ENCODE measurements around the gene PEX14. TPM values are rescaled to one million over a fixed set of nuclear protein-coding genes. Genes with fewer than 3 reads are reported as not detected.
A peak's percentile ranks its signal among the peaks of the same experiment; 100 is the strongest.

PEX14 gene
- polyA plus RNA-seq, 3 donors, result 2.2 to 8.8 (median 2.7) TPM

DNA sequence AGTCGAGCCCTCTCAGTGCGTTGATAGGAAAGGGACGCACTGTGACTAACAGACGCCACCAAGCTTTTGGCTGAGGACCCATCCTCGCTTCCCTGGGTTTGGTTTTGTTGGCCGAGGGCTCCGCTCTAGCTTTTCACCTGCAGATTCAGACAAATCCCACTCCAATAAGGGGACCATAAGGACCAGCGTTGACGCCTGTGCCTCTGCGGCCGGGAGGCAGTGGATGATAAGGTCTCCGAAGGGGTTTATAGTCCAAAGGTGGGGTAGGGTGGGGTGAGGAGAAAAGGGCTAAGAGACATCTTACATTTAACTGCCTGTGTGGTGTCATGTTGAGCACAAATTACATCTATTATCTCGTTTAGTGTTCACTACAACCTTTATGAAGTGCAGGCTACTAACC is 760 bp downstream of the PEX14 start:
- Mint-ChIP-seq H3K4me1 (peaks cover 57% of the 10 kb centered on the region), H3K27ac (peak overlapping the region; percentile 74 to 92 (median 84)), H3K36me3 (peaks cover 0 to 2% of the 10 kb centered on the region in 2 donors), H3K27me3 (ENCODE audit: low read depth in 3 of 3) (no peaks in the 10 kb centered on the region), H3K4me3 (peak overlapping the region; percentile 94 to 96), H3K9me3 (no peaks in the 10 kb centered on the region)
- DNase-seq, result no peak
- Histone ChIP-seq H2AFZ (ENCODE audit: insufficient read depth, low read depth, low read length, poor library complexity, severe bottlenecking) (peak overlapping the region; percentile 85), H3K27me3 (ENCODE audit: control insufficient read depth in 2 of 2, insufficient read depth in 2 of 2, low read length in 2 of 2) (no peaks in the 10 kb centered on the region), H3K9me3 (replicated peaks in 1 of 2; ENCODE audit: control insufficient read depth in 1 of 2, insufficient read depth in 1 of 2, low read length in 2 of 2) (no peaks in the 10 kb centered on the region), H3K4me1 (ENCODE audit: control insufficient read depth in 1 of 2, insufficient read depth in 2 of 2, low read length in 2 of 2) (peaks cover 40 to 58% of the 10 kb centered on the region in 2 donors), H3K36me3 (replicated peaks in 1 of 2; ENCODE audit: control insufficient read depth in 1 of 2, insufficient read depth in 2 of 2, low read length in 2 of 2) (peaks cover 0 to 10% of the 10 kb centered on the region in 2 donors), H3K4me3 (replicated peaks in 1 of 3; ENCODE audit: low read depth in 2 of 3, low read length in 3 of 3) (peak overlapping the region; percentile 83 to 93 (median 88)), H3K4me2 (replicated peaks; ENCODE audit: extremely low read depth, low read length, poor library complexity, severe bottlenecking) (peak overlapping the region; percentile 97), H4K20me1 (ENCODE audit: insufficient read depth, low read length) (peaks cover 5% of the 10 kb centered on the region), H3K9ac (ENCODE audit: insufficient read depth, low read length, poor library complexity, severe bottlenecking) (peak overlapping the region; percentile 69), H3K79me2 (ENCODE audit: insufficient read depth, low read length) (peaks cover 70% of the 10 kb centered on the region), H3K27ac (ENCODE audit: low read depth in 1 of 2, low read length in 2 of 2) (peak overlapping the region; percentile 41 to 72)
- TF ChIP-seq, protein P1, sequence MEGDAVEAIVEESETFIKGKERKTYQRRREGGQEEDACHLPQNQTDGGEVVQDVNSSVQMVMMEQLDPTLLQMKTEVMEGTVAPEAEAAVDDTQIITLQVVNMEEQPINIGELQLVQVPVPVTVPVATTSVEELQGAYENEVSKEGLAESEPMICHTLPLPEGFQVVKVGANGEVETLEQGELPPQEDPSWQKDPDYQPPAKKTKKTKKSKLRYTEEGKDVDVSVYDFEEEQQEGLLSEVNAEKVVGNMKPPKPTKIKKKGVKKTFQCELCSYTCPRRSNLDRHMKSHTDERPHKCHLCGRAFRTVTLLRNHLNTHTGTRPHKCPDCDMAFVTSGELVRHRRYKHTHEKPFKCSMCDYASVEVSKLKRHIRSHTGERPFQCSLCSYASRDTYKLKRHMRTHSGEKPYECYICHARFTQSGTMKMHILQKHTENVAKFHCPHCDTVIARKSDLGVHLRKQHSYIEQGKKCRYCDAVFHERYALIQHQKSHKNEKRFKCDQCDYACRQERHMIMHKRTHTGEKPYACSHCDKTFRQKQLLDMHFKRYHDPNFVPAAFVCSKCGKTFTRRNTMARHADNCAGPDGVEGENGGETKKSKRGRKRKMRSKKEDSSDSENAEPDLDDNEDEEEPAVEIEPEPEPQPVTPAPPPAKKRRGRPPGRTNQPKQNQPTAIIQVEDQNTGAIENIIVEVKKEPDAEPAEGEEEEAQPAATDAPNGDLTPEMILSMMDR (IDR thresholded peaks at IDR 0.05), result no peak
- intact Hi-C loops (cut with micrococcal nuclease), result loop anchor here in 1 of 2 donors (10.0 kb wide), 1 partner anchor 91 kb away; no protein-coding TSS in a partner anchor
- 0% methylated on average over 6 of the region's 13 CpGs for WGBS (ENCODE audit: insufficient coverage)

GRCh38 chr1:10479296-10479695 is 4.5 kb downstream of the PEX14 start:
- Histone ChIP-seq H2AFZ (ENCODE audit: insufficient read depth, low read depth, low read length, poor library complexity, severe bottlenecking) (no peak overlapping the region), H3K9me3 (replicated peaks in 1 of 2; ENCODE audit: control insufficient read depth in 1 of 2, insufficient read depth in 1 of 2, low read length in 2 of 2) (no peaks in the 10 kb centered on the region), H3K79me2 (ENCODE audit: insufficient read depth, low read length) (peaks cover 95% of the 10 kb centered on the region), H3K9ac (ENCODE audit: insufficient read depth, low read length, poor library complexity, severe bottlenecking) (no peak overlapping the region), H3K27me3 (ENCODE audit: control insufficient read depth in 2 of 2, insufficient read depth in 2 of 2, low read length in 2 of 2) (no peaks in the 10 kb centered on the region), H3K27ac (ENCODE audit: low read depth in 1 of 2, low read length in 2 of 2) (no peak overlapping the region), H3K4me2 (replicated peaks; ENCODE audit: extremely low read depth, low read length, poor library complexity, severe bottlenecking) (no peak overlapping the region), H3K4me1 (ENCODE audit: control insufficient read depth in 1 of 2, insufficient read depth in 2 of 2, low read length in 2 of 2) (peaks cover 33 to 61% of the 10 kb centered on the region in 2 donors), H3K4me3 (replicated peaks in 1 of 3; ENCODE audit: low read depth in 2 of 3, low read length in 3 of 3) (no peak overlapping the region), H4K20me1 (ENCODE audit: insufficient read depth, low read length) (peaks cover 5% of the 10 kb centered on the region), H3K36me3 (replicated peaks in 1 of 2; ENCODE audit: control insufficient read depth in 1 of 2, insufficient read depth in 2 of 2, low read length in 2 of 2) (peaks cover 0 to 10% of the 10 kb centered on the region in 2 donors)
- 80% methylated on average over 3 of the region's 8 CpGs for WGBS (ENCODE audit: insufficient coverage)
- Mint-ChIP-seq H3K27ac (peak overlapping the region in 1 of 7 donors; percentile 26), H3K4me3 (no peak overlapping the region), H3K9me3 (no peaks in the 10 kb centered on the region), H3K4me1 (peaks cover 72% of the 10 kb centered on the region), H3K36me3 (peaks cover 4 to 7% of the 10 kb centered on the region in 2 donors), H3K27me3 (ENCODE audit: low read depth in 3 of 3) (no peaks in the 10 kb centered on the region)
- TF ChIP-seq, protein P1 (IDR thresholded peaks at IDR 0.05), result no peak
- intact Hi-C loops (cut with micrococcal nuclease), result loop anchor here in 1 of 2 donors (10.0 kb wide), 1 partner anchor 94 kb away; no protein-coding TSS in a partner anchor
- no peak for DNase-seq

All from CD14-positive monocyte (primary cell).